Stimulated activated CD4-positive, alpha-beta T cell treated with anti-CD3 and anti-CD28 coated beads, Interleukin-1b, Interleukin-23, amount 100 ng/mL, for 48 hours (primary cell): ENCODE measurements around the gene COMP.

ENCODE experiments used
- DNase-seq: peaks from one replicate; pipeline ENCODE4 v3.0.0-alpha.2; 2020

The COMP gene

DNA sequence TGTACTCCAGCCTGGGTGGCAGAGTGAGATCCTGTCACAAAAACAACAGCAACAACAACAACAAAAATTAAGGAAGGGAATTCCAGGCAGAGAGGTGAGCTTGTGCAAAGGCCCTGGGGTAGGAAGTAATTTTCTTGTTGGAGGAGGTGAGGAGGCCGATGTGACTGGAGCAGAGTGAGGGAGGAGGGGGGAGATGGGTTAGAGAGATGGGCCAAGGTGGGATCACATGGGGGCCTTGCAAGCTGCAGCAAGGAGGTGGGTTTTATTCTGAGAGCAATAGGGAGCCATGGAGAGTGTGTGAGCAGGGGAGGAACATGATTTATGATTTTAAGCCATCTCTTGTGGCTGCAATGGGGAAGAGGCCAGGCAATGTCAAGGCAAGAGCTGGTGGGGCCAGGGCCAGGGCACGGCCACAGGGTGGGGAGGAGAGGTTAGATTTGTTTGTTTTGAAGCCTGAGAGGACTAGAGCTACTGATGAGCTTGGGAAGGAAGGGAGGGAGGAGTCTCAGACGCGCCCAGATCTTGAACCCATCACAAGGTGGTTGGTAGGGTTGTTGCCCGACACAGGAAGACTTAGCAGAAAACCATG is 12.5 kb upstream of the COMP start:
- DNase-seq = no peak

DNA sequence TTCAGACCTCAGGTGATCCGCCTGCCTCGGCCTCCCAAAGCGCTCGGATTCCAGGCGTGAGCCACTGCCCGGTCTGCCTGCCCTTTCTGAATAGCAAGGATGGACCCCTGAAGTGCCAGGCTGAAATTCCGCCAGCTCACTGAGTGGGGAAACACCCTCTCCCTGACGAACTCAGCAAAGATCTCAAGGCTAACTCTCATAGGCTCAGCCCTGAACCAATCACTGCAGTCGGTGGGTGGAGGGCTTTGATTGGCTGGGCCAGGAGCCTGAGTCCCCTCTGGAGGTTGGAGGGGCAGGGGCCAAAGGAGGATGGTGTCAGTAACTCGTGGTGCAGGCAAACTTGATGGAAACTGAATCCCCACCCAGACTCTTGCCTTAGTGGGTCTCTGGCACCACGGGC is 11.2 kb upstream of the COMP start:
- DNase-seq = no peak

DNA sequence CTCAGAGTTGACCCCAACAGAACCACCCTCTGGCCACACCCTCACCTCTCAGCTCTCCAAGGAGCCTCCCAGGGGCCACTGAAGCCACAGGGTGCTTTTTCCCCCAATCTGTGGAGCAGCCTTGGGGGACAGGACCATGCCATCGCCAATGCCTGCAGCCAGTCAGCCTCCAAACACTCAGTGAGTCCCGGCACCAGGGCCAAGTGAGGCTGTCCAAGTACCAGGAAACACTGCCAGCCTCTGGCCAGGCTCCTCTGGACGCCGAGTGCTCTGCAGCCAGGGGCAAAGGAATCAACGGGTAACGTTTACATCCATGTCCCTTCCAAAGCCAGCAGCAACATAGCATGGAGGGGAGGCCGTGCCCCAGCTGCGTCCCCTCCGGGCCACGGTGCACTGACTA is 9.5 kb upstream of the COMP start:
- DNase-seq = no peak

DNA sequence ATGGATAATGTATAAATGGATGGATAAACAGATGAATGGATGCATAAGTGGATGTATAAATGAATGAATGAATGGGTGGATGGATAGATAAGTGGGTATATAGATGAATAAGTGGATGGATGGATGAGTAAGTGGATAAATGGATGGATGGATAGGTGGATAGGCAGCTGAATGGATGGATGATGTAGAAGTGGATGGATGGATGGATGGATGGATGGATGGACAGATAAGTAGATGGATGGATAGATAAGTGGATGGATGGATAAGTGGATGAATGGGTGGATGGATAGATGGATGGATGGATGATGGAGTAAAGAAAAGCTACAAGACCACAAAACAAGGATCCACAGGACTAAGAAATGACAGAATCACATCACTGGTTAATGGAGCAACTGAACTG is 9.0 kb upstream of the COMP start:
- no peak for DNase-seq

DNA sequence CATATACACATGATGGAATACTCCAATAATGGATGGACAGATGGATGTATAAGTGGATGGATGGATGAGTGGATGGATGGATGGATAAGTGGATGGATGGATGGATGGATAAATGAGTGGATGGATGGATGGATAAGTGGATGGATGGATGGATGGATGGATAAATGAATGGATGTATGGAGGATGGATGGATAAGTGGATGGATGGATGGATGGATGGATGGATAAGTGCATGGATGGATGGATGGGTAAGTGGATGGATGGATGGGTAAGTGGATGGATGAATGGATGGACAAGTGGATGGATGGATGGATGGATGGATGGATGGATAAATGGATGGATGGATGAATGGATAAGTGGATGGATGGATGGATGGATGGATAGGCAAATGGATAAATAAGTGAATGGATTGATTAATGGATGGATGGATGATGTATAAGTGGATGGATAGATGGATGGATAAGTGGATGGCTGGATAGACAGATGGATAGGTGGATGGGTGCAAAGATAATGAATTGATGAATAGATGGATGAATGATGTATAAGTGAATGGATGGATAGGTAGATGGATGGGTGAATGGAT is 8.4 kb upstream of the COMP start:
- DNase-seq = no peak

DNA sequence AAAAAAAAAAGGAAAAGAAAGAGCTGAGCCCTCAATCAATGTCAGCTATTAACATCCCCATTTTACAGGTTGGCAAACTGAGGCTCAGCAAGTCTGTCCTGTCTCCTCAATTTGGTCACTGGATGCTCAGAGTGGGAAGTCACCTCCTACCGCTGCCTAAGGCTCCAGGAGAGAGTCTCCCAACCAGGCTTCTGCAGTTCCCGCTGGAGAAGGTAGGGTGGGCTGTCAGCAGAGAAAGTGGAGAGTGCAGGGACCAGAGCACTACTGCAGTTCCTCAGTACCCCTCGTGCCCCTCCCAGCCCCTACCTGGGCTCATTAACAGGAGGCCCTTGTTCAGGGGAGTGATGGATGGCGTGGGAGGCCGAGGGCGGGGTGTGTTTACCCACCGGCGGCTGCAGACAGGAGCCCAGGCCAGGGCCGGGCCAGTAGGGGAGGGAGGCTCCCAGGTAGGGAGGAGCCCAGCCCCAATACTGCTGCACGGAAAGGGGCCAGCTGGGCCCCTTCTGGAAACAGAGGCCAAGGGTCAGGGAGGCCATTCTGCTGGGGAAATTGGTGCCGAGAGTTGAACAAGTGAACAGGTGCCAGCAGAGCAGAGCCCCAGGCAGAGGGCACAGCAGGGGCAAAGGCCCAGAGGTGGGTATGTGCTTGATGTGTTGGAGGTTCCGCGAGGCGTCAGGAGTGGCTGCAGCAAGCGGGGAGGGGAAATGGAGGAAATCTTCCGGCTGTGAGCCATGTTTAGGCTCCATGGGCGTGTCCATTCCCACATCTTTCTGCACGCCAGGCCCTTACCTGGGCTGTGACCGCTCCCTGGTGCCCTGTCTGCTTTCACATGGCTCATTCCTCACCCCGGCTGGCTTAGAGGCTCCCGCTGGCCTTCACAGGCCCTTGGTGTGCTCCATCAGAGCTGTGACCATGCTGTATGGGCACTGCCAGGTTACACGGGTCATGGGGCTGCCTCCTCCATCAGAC is 7.6 kb upstream of the COMP start:
- DNase-seq = no peak

DNA sequence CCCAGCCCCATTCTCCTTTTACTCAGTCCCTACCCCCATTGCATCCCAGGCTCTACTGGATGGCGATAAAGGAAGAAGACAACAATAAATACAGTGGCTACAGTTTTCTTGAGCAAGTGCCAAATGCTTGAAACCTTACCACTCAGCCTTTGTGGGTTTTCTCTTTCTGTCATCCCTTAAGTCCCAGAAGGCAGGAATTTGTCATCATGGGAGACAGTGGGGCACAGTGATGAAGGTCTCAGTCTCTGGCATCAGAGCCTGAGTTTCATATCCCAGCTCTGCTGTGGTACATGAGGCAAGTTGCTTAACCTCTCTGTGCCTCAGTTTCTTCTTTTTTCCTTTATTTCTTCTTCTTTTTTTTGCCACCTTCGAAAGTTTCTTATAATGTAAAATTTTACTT is 5.1 kb upstream of the COMP start:
- no peak for DNase-seq

DNA sequence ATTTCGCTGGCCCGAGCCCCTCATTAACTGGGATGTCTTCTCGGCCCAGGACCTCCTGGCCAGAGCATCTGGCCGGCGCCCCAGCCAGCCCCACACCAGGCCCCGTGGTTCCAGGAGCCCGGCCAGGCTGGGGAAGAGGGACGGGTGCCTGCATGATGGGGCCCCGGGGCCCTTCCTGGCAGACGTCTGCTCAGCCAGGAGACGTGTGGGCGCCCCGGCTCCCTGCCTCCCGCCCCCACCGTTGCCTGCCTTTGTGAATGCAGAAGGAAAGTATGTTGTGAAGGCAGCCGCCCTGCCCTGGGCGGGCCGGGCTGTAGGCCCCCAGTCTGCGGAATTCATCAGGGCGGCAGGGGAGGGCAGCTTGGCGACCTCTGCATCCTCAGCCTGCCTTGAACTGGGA is 4.4 kb upstream of the COMP start:
- no peak for DNase-seq

DNA sequence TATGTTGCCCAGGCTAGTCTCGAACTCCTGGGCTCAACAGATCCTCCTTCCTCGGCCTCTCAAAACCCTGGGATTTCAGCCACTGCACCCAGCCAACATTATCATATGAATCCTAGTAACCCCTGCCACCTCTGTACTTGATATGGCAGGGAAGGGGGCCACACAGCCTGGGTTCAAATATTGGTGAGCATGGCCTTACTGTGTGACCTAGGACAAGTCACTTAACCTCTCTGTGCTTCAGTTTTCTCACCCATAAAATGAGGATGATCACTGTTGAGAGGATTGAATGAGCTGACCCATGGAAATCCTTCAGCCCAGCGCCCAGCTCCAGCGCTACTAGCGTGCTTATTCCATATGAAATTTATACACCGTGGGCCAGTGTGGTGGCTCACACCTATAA is 3.6 kb upstream of the COMP start:
- no peak for DNase-seq

DNA sequence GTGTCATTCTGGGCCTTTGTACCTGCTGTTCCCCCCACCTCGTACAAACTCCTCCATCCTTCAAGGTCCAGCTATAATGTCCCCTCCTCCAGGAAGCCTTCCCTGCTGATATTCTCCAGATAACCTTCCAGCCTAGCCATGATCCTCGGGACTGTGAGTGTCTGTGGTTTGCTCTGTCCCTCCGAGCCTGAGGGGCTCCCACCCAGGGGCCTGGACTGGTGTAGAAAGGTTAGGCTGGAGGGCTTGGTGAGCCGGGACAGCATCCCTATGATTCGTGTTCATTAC is 2.9 kb upstream of the COMP start:
- no peak for DNase-seq

DNA sequence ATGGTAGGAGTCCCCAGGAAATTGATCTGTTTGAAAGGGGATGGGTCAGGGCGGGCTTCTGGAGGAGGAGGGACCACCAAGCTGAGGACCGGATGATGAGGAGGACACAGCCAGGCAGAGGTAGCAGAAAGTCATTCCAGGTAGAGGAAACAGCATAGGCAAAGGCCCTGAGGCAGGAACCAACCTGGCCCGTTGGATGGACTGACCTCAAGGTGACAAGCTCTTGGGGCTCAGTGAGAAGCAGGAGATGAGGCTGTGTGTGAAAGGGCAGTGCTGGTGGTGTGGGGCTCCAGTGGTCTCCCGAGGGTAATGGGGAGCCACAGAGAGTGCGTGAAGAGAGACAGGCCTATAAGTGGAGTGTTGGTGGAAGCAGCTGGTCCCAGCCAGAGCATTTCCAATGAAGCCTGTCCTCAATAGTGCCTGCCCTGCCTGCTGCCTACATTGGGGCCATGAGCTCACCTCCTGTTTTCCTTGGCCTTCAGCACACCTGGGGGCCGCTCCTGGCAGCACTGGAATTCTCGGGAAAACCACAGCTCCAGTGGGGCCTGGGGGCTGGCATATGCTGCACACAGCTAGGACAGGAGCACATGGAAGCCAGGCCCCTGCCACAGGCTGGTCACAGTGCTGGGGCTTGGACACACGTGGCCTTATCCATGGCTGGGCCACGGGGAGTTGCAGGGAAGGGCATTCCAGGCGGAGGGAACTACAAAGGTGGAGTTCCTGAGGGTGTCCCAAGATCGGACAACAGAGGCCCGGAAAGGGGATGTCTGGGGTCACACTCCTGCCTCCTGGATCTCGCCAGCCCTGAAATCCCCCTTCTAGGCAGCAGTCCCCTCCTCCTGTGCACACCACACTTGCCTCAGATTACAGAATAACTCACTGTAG is 2.3 kb upstream of the COMP start:
- no peak for DNase-seq

DNA sequence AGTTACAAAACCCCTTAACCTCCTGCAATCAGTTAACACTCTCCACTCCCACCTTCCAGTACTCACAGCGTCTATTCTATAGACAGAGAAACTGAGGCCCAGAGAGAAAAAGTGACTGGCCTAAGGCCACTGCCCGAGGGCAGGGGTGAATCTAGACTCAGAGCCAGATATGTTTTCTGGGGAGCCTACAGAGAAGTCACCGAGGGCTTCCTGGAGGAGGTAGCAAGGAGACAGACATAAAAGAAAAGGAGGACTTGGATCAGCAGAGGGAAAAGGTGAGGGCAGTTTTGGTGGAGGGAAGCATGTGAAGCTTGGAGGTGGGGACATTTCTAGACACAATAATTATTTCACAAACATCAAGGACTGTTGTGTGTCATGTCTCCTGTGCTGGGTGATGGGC is 1.6 kb upstream of the COMP start:
- DNase-seq = no peak

DNA sequence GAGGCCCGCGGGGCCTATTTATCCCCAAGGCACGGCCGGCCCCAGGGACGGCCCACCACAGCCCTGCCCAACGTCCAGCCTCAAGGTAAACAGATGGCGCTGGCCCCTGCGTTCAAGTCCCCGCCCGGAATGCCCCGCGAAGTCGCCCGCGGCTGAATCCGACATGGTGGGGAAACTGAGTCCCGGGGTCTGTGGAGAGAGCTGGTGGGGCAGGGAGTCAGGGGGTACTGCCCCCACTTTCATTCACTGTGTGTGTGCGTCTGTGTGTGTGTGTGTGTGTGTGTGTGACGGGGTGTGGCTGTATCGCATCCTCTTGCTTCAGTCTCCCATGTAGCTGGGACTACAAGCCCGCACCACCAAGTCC is 192 bp upstream of the COMP start:
- DNase-seq = no peak

DNA sequence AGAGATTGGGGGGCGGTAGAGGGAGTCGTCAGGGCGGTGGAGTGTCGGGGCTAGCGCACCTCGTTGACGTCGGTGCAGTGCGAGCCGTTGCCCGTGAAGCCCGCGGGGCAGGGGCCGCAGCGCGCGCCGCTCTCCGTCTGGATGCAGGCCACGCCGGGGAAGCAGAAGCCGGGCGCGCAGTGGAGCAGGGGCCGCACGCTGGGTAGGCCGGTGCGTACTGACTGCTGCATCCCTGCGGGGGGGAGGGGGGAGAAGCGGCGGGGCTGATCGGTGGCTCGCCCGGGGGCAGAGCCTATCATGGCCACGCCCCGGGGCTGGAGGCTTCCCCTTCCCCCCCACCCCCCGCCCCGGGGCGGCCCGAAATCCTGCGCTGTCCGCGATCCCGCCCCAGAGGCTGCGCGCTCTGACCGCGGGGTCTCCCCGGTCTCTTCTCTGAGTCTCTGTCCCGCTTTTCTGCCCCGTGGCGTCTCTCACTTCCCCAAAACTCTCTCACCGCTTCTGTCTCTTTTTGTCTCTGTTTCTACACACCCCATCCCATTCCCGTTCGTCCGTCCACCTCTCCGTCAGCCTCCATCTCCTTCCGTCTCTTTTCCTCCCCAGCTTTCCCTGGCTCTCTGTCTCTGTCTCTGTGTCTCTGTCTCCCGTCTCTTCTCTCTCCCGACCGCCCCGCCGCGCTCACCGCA is 1.1 kb downstream of the COMP start:
- DNase-seq = no peak

DNA sequence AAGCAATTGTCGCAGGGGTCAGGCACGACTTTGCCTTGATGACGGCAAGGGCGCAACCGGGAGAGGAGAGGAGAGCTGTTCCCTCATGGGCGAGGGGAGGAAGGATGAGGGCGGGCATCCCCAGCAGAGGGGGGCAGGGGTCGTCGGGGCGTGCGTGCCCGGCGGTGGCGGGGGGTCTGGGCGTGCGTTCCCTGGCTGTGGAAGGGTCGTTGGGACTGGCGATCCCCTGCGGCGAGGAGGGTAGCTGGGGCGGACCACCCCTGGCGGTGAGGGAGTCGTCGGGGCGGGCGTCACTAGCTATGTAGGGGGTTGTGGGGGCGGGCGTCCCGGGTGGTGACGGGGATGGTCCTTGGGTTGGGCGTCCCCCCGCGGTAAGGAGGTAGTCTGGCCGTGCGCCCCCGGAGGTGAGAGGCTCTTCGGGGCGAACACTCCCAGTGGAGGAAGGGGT is 1.7 kb downstream of the COMP start:
- DNase-seq = no peak

DNA sequence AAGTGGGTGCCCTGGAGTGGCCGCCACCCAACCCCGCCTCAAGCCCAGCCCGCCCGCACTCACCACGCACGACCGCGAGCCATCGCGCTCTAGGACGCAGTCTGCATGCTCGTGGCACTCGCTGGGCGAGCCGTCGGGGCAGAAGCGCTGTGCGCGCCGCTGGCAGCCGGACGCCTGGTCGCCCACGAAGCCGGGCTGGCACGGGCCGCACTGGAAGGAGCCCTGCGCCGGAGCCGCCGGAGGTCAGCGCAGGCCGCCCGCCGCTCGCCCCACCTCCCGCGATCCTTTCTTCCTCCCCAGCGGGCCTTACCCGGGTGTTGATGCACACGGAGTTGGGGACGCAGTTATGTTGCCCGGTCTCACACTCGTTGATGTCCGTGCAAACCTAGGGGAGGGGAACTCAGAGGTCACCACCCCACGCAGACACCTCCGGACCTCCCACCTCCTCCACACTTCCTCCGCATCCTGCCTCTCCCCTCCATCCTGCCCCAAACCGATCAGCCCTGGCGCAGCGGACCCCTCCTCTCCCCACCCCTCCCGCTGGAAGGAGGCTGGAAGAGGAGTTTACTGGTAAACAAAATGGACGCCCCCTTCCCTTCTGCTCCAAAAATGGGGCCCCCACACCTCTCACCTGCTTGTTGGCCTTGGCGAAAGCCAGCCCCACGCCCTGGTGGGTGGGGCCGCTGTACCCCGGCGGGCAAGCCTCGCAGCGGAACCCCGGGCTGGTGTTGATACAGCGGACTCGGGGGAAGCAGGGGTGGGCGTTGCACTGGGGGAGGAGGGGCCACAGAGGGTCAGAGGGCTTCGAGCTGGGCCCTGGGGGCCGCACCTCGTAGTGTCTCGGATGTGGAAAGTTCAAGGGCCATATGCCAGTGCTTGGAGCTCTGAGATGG is 2.3 kb downstream of the COMP start:
- no peak for DNase-seq

DNA sequence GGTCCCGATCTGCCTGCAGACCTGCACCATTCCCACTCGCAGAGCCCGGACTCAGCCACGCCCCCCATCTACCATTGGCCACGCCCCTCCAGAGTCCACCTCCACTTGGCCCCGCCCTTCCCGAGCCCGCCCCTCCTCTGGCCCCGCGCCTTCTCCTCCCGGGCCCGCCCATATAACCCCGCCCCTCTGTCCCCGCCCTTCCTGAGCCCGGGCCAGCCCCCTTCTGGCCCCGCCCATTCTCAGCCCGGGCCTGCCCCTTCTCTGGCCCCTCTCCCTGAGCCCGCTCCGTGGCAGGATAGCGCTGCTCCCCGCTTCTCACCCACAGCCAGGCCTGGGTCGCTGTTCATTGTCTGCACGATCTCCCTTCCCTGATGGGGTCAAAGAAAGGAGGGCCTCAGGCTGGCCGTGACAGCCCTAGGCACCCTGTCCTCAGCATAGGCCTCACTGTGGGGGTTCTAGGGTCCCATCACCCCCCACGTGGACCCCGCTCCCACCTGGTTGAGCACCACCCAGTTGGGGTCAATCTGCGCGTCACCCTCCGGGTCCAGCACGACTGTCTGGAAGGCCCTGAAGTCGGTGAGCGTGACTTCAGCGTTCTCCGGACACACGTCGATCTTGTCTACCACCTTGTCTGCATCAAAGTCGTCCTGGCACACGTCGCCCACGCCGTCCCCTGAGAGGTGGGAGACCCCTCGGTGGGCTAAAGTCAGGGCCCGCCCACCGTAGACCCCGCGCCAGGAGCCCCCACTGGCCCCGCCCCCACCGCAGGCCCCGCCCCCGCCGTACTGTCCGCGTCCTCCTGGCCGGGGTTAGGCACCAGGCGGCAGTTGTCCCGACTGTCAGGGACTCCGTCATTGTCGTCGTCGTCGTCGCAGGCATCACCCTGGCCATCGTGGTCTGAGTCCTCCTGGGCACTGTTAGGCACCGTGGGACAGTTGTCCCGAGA is 5.7 kb downstream of the COMP start:
- DNase-seq = peak; percentile 83

DNA sequence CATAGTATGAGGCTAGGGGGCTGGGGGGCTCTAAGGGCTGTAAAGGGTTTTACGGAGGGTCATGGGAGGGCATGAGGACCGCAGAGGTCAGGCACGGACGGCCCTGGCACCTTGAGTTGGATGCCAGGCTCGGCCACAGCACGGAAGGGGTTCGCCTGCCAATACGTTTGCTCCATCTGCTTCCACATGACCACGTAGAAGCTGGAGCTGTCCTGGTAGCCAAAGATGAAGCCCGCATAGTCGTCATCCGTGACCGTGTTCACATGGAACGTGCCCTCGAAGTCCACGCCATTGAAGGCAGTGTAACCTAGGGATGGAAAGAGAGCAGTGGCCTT is 6.4 kb downstream of the COMP start:
- DNase-seq = no peak

DNA sequence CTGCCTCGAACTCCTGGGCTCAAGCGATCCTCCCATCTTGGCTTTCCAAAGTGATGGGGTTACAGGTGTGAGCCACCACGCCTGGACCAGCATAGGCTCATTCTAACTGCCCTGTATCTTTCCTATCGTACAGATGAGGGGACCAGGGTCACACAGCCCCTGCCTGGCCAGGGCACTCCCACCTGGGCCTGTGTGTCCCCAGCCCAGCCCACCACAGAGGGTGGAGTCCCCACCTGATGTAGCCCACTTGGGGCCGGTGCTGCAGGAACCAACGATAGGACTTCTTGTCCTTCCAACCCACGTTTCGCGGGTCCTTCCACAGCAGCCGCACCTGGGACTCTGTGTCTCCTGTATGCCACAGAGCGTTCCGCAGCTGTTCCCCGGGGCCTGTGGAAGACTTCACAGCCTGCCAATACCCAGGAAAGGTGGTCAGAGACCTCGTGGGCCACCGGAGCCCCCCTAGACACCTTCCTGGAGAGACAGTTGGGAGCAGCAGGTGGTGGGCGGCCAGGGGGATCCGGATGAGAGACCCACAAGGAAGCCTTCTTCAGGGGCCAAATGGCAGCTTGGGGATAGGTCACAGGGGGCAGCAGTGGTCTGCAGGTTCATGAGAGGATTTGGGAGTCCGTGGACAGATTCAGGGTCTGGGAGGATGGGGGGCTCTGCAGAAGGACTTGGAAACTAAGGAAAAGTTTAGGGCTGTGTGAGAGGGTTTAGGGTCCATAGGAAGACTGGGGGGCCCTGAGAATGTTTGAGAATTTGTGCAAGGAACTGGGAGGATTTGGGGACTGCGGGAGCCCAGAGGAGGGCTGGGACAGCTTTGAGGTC is 6.9 kb downstream of the COMP start:
- DNase-seq = no peak
